ENCODE data around the gene PNLIP.

Gene PNLIP

GRCh38 chr10:116615199-116615776 is 69.6 kb downstream of the PNLIP start:
- no peak overlapping the region for H3K27ac ChIP-seq
- H3K4me1 ChIP-seq, result no peaks in the 10 kb centered on the region
- peaks cover 0 to 1% (median 0%) of the 10 kb centered on the region in 3 donors for H3K9me3 ChIP-seq
- no peak for DNase-seq
- H3K4me3 ChIP-seq, result no peak overlapping the region
- TF ChIP-seq CTCF (IDR thresholded peaks at IDR 0.05), result no peak
- H3K27me3 ChIP-seq, result peaks cover 0 to 8% of the 10 kb centered on the region in 2 donors
- H3K36me3 ChIP-seq, result no peaks in the 10 kb centered on the region
- intact Hi-C loops (cut with DNase I; ENCODE audit: low total_unique reads), result no loop called here
